Subcutaneous abdominal adipose tissue (tissue), 5 donors: ENCODE data around the gene TRIM14.
"Not testable (repeated sequence)": the region's sequence is repeated elsewhere in the genome, so short reads cannot be mapped to it uniquely, and the experiment has no call there.

ENCODE experiments used
- H3K27ac ChIP-seq: one replicate; pipeline ENCODE4 v1.7.0; 2013; ENCODE audit warnings: low read depth, mild to moderate bottlenecking, inconsistent platforms, low read length, moderate library complexity
- H3K27me3 ChIP-seq, 5 donors: one replicate each; pipeline ENCODE4 v1.7.0; 2013; ENCODE audit warnings: low read length in 5 of 5, inconsistent platforms in 1 of 5; ENCODE audit not compliant: control insufficient read depth in 5 of 5, insufficient read depth in 4 of 5
- H3K36me3 ChIP-seq, 5 donors: one replicate each; pipeline ENCODE4 v1.7.0; 2013; ENCODE audit warnings: low read length in 5 of 5; ENCODE audit not compliant: control insufficient read depth in 5 of 5, insufficient read depth in 5 of 5
- H3K4me1 ChIP-seq, 5 donors: one replicate each; pipeline ENCODE4 v1.7.0; 2013; ENCODE audit warnings: low read length in 5 of 5, mild to moderate bottlenecking in 3 of 5, moderate library complexity in 1 of 5; ENCODE audit not compliant: control insufficient read depth in 5 of 5, insufficient read depth in 5 of 5
- H3K4me3 ChIP-seq, 5 donors: one replicate each; pipeline ENCODE4 v1.7.0; 2013; ENCODE audit warnings: low read length in 5 of 5, low read depth in 1 of 5
- H3K9ac ChIP-seq, 5 donors: one replicate each; pipeline ENCODE4 v1.7.0; 2013; ENCODE audit warnings: low read length in 5 of 5, mild to moderate bottlenecking in 4 of 5, moderate library complexity in 3 of 5
- H3K9me3 ChIP-seq, 5 donors: one replicate each; pipeline ENCODE4 v1.7.0; 2013; ENCODE audit warnings: low read length in 5 of 5; ENCODE audit not compliant: control insufficient read depth in 5 of 5
- donor health status: healthy.
- donor health status: healthy.
- donor health status: healthy.
- donor health status: healthy.
- donor health status: healthy.

Gene TRIM14

GRCh38 chr9:98117097-98117496 lies 1.9 kb downstream of the TRIM14 start:
- not testable (repeated sequence) for H3K9ac ChIP-seq, H3K27ac ChIP-seq, H3K4me3 ChIP-seq, H3K36me3 ChIP-seq, H3K9me3 ChIP-seq
- H3K4me1 ChIP-seq = peaks cover 0 to 41% (median 10%) of the 10 kb centered on the region in 5 donors
- peaks cover 0 to 12% (median 7%) of the 10 kb centered on the region in 5 donors for H3K27me3 ChIP-seq

GRCh38 chr9:98109052-98109451 lies 10.0 kb downstream of the TRIM14 start:
- H3K27ac ChIP-seq = no peak overlapping the region
- H3K27me3 ChIP-seq = no peaks in the 10 kb centered on the region
- H3K4me3 ChIP-seq = no peak overlapping the region
- no peaks in the 10 kb centered on the region for H3K9me3 ChIP-seq
- no peak overlapping the region for H3K9ac ChIP-seq
- H3K4me1 ChIP-seq = peaks cover 0 to 29% (median 11%) of the 10 kb centered on the region in 5 donors
- no peaks in the 10 kb centered on the region for H3K36me3 ChIP-seq

- Histone ChIP-seq H3K9me3 (no peaks in the 10 kb centered on the region), H3K27me3 (no peaks in the 10 kb centered on the region), H3K4me1 (peaks cover 0 to 33% (median 11%) of the 10 kb centered on the region in 5 donors), H3K27ac (peak overlapping the region; percentile 32), H3K36me3 (no peaks in the 10 kb centered on the region), H3K4me3 (no peak overlapping the region), H3K9ac (no peak overlapping the region)
Observed at GRCh38 chr9:98108531-98109031, 10.4 kb downstream of the TRIM14 start.

- peaks cover 0 to 33% (median 11%) of the 10 kb centered on the region in 5 donors for H3K4me1 ChIP-seq
- no peaks in the 10 kb centered on the region for H3K27me3 ChIP-seq
- no peak overlapping the region for H3K9ac ChIP-seq
- H3K4me3 ChIP-seq = no peak overlapping the region
- no peaks in the 10 kb centered on the region for H3K36me3 ChIP-seq
- H3K27ac ChIP-seq = peak overlapping the region; percentile 32
- H3K9me3 ChIP-seq = no peaks in the 10 kb centered on the region
Observed at GRCh38 chr9:98107926-98108325, 11.1 kb downstream of the TRIM14 start.

- no peak overlapping the region for H3K27ac ChIP-seq
- no peak overlapping the region for H3K4me3 ChIP-seq
- peaks cover 0 to 41% (median 11%) of the 10 kb centered on the region in 5 donors for H3K4me1 ChIP-seq
- H3K9ac ChIP-seq = no peak overlapping the region
- no peaks in the 10 kb centered on the region for H3K27me3 ChIP-seq
- no peaks in the 10 kb centered on the region for H3K9me3 ChIP-seq
- H3K36me3 ChIP-seq = no peaks in the 10 kb centered on the region
Observed at GRCh38 chr9:98105006-98105405, 14.0 kb downstream of the TRIM14 start.

GRCh38 chr9:98104445-98104881 lies 14.6 kb downstream of the TRIM14 start:
- no peaks in the 10 kb centered on the region for H3K9me3 ChIP-seq
- no peak overlapping the region for H3K27ac ChIP-seq
- H3K4me3 ChIP-seq = no peak overlapping the region
- H3K36me3 ChIP-seq = peaks cover 0 to 2% (median 0%) of the 10 kb centered on the region in 5 donors
- peaks cover 0 to 3% (median 0%) of the 10 kb centered on the region in 5 donors for H3K27me3 ChIP-seq
- H3K9ac ChIP-seq = no peak overlapping the region
- H3K4me1 ChIP-seq = peaks cover 0 to 41% (median 11%) of the 10 kb centered on the region in 5 donors

GRCh38 chr9:98101868-98102273 lies 17.2 kb downstream of the TRIM14 start:
- peaks cover 0 to 4% (median 0%) of the 10 kb centered on the region in 5 donors for H3K36me3 ChIP-seq
- H3K9me3 ChIP-seq = no peaks in the 10 kb centered on the region
- peaks cover 0 to 19% (median 3%) of the 10 kb centered on the region in 5 donors for H3K4me1 ChIP-seq
- peaks cover 0 to 3% (median 0%) of the 10 kb centered on the region in 5 donors for H3K27me3 ChIP-seq
- H3K9ac ChIP-seq = no peak overlapping the region
- no peak overlapping the region for H3K27ac ChIP-seq
- no peak overlapping the region for H3K4me3 ChIP-seq

GRCh38 chr9:98101416-98101815 lies 17.6 kb downstream of the TRIM14 start:
- Histone ChIP-seq H3K27ac (no peak overlapping the region), H3K36me3 (peaks cover 0 to 4% (median 0%) of the 10 kb centered on the region in 5 donors), H3K9ac (no peak overlapping the region), H3K4me1 (peaks cover 0 to 19% (median 3%) of the 10 kb centered on the region in 5 donors), H3K4me3 (no peak overlapping the region), H3K9me3 (no peaks in the 10 kb centered on the region), H3K27me3 (peaks cover 0 to 3% (median 0%) of the 10 kb centered on the region in 5 donors)

GRCh38 chr9:98100456-98100855 lies 18.6 kb downstream of the TRIM14 start:
- no peak overlapping the region for H3K9ac ChIP-seq
- no peak overlapping the region for H3K27ac ChIP-seq
- no peaks in the 10 kb centered on the region for H3K9me3 ChIP-seq
- H3K36me3 ChIP-seq = peaks cover 0 to 11% (median under 1%) of the 10 kb centered on the region in 5 donors
- no peak overlapping the region for H3K4me3 ChIP-seq
- H3K4me1 ChIP-seq = peaks cover 0 to 19% (median 3%) of the 10 kb centered on the region in 5 donors
- H3K27me3 ChIP-seq = peaks cover 0 to 6% (median 0%) of the 10 kb centered on the region in 5 donors

GRCh38 chr9:98099898-98100297 lies 19.1 kb downstream of the TRIM14 start:
- H3K27ac ChIP-seq = no peak overlapping the region
- no peaks in the 10 kb centered on the region for H3K9me3 ChIP-seq
- H3K36me3 ChIP-seq = peaks cover 0 to 15% (median 2%) of the 10 kb centered on the region in 5 donors
- H3K9ac ChIP-seq = no peak overlapping the region
- H3K27me3 ChIP-seq = peaks cover 0 to 10% (median 0%) of the 10 kb centered on the region in 5 donors
- H3K4me1 ChIP-seq = peaks cover 0 to 19% (median 3%) of the 10 kb centered on the region in 5 donors
- H3K4me3 ChIP-seq = no peak overlapping the region
